NCI-H226 (cell line): ENCODE measurements around the gene AMZ2.
"Not testable (repeated sequence)": the region's sequence is repeated elsewhere in the genome, so short reads cannot be mapped to it uniquely, and the experiment has no call there.

Source experiments
- DNase-seq: peaks from one replicate; pipeline ENCODE4 v3.0.0-alpha.2; 2015

The AMZ2 gene, protein sequence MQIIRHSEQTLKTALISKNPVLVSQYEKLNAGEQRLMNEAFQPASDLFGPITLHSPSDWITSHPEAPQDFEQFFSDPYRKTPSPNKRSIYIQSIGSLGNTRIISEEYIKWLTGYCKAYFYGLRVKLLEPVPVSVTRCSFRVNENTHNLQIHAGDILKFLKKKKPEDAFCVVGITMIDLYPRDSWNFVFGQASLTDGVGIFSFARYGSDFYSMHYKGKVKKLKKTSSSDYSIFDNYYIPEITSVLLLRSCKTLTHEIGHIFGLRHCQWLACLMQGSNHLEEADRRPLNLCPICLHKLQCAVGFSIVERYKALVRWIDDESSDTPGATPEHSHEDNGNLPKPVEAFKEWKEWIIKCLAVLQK

DNA sequence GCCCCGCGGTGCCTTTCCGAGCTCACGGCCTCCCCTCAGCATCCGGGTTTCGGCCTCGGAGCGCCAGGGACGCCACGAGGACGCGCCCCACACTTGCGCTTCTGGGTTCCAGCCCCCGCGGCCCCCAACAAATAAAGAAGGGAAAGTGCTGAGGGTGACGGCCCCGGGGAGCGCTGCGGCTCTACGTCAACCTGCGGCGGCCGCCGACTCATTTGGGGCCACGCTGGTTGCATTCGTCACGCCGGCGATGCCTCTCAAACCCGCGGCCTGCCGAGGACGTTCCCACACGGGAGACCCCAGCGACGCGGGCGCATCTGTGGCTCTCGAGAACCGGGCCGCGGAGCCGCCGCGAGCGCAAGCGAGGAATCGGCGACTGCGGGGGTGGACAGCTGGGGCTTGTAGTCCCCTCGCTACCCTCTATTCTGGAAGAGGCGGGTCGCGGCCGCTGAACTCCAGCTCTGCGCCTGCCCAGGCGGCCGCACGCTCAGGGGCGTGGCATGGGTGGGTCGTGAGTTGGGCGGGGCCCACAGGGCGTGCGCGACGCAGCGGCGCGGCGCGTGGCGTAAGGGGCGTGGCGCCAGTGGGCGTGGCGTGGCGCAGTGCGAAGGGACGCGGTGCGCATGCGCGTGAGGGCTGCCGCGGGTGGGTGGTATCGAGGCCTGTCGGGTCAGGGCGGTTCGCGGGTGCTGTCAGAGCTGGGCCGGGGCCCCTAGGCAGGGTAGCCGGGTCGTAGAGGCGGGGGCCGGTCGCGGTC, at the start of gene AMZ2:
TSS of gene AMZ2 (plus strand) at position 599 of the 754 bp plus-strand sequence. CDS start 2,145 bp downstream, outside the sequence.
- peak; percentile 79 for DNase-seq

DNA sequence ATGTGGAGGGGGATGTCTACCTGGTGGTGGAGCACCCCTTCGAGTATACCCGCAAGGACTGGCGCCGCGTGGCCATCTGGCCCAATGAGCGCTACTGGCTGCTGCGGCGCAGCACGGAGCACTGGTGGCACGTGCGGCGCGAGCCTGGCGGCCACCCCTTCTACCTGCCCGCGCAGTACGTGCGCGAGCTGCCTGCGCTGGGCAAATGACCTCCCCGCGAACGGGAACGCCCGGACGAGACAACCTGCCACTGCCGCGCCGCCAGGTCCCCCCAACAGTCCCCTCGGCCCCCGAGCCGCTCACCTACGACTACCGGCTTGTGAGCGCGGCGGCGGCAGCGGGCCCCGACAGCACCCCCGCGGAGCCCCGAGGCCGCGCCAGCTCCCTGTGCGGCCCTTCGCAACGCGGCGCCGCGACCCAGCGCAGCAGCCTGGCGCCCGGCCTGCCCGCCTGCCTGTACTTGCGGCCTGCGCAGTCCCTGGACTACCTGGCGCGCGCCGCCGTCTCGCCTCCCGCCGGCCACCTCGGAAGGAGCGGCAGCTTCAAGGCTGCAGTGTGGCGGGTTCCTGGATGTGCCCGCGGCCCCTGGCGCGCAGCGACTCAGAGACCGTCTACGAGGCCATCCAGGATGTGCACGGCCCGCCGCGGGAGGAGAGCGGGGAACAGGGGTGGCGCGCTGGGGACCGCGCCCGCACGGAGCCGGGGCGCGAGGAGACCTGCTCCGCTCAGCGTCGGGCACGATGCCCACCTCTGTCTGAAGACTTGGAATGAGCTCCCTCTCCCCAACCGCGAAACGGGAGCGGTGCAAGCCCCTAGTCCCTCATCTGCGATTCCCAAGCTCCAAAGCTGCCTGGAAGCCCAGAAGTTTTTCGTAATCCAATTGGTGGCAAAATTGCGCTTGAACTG, 48.7 kb upstream of the AMZ2 start:
- no peak for DNase-seq

DNA sequence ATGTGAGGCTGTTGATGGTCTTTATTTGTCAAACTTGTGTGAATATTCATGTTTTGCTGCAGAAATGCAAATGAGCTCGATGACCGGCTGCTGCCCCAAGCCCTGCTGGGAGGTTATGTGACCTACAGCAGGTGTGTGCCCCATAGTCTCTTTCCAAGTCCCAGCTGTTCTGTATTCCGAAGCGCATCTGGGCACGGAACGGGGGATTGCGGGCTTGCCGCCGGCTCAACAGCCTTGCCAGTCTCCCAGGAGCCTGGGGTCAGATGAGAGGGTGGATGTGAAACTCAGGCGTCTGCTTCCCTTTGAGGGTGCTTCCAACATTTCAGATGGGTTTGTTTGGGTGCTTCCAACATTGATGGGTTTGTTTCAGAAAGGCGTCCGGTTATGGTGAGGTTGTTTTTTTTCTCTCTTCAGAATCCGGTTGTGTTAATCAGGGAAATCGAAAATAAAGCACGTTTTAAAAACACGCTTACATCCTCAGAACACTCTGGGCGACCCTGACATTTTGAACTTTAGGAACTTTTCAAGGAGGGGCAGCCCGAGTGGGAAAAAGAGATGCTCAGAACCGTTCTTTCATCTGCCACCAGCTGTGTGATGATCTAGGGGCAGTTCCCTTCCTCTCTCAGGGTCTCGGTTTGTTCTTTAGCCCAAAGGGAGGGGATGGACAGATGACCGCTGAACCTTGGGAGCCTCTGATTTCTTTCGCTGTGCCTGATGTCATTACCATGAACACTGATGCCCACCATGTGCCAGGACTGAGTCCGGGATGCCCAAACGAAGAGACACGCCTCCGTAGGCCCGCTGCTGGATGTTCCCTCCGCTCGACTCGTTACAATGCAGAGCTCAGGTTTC, 47.8 kb upstream of the AMZ2 start:
- no peak for DNase-seq

DNA sequence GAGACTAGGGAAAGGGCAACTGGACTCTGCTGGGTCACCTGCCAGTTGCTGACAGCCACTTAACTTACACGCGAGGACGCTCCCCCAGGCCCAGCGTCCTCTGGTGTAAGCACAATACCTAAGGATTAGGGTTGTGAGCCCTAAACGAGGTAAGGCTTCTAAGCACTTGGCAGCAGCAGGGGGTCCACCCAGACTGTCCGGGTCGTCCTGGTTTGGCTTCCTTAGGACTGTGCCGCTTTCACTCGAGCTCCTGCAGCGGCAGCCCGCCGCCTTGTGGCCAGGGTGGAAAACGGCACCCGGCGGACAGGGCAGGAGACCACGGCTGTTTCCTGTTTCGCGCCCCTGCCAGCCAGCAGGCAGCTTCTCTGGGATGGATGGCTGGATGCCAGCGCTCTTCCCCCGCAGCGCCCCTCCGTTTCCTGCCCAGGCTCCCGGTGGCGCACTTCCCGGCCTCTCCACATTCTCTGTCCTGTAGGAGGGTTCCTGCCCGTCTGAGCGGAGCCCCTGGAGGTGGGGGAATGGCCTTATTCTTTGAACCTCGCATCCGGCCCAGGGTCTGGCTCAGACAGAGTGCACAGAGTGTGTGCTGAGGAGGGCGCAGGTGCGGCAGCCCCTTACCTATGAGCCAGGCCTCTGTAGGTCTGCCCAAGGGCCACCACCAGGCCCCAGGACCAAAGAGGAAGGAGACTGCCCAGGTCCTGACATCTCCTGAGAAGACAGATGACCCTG, 47.0 kb upstream of the AMZ2 start:
- peak; percentile 51 for DNase-seq

DNA sequence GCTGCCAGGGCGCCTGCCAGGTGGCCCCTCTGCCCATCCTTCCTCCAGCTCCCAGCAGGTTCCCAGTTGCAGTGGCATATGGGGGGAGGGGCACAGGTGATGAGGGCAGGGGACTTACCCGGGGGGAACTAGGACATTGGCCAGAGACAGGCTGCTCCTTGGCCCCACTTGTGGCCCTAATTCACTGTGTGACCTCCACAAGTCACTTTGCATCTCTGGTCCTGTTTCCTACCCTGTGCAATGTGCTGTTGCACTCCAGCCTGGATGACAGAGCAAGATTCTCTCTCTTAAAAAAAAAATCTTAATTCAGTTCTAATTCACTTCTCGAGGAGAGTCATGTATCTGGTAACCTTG, 46.4 kb upstream of the AMZ2 start:
- DNase-seq, result not testable (repeated sequence)

DNA sequence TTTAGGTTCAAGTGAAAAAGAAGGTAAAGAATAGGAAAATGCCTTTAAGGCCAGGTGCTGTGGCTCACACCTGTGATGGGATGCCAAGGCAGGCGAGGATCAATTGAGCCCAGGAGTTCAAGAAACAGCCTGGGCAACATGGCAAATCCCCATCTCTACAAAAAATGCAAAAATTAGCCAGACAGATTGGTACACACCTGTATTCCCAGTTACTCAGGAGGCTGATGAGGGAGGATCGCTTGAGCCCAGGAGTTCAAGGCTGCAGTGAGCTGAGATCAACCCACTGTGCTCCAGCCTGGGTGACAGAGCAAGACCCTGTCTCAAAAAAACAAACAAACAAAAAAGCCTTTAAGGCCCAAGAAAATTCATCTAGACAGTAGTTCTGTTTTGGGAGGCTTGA, 45.5 kb upstream of the AMZ2 start:
- DNase-seq, result not testable (repeated sequence)

DNA sequence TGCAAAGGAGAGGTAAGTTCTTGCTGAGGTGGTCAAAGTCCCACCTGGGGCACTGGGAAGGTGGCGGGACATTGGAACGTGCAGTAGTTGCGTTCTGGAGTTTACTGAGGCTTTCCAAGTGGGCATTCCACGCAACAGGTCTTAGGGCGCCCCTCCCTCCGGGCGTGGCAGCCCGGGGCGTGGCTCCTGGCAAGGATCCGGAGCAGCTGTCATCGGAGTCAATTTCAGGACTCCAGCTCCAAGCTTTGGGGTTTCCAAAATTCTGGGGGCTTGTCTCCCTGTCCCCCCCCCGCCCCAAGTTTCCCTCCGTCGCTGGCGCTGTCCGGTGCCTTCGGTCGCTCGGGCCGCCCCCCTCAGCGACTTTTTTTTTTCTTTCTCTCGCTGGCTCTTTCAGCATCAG, 43.1 kb upstream of the AMZ2 start:
- no peak for DNase-seq

DNA sequence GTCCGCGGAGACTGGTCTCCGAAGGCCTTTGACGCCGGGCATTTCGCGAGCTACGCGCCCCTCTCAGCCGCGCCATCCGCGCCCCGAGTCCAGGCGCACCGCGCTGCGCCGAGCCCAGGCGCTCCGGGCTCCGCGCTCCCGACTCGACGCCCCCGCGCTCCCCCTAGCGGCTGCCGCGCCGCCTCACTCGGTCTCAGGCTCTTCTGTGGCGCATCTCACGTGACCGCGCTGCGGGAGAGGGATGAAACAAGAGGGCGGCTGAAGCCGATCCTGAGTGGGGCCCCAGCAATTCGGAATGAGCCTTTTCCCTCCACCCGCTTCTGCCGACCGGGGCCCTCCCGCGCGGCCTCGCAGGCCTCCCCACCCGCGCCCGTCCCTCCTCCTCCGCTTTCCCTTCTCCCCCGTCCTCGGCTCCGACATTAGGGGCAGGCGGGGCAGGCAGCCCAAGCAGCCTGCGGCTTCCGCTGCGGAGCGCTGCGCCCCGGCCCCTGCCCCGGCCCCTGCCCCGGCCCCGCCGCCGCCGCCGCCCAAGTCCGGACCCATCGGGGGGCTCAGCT, 42.5 kb upstream of the AMZ2 start:
- peak; percentile 77 for DNase-seq

DNA sequence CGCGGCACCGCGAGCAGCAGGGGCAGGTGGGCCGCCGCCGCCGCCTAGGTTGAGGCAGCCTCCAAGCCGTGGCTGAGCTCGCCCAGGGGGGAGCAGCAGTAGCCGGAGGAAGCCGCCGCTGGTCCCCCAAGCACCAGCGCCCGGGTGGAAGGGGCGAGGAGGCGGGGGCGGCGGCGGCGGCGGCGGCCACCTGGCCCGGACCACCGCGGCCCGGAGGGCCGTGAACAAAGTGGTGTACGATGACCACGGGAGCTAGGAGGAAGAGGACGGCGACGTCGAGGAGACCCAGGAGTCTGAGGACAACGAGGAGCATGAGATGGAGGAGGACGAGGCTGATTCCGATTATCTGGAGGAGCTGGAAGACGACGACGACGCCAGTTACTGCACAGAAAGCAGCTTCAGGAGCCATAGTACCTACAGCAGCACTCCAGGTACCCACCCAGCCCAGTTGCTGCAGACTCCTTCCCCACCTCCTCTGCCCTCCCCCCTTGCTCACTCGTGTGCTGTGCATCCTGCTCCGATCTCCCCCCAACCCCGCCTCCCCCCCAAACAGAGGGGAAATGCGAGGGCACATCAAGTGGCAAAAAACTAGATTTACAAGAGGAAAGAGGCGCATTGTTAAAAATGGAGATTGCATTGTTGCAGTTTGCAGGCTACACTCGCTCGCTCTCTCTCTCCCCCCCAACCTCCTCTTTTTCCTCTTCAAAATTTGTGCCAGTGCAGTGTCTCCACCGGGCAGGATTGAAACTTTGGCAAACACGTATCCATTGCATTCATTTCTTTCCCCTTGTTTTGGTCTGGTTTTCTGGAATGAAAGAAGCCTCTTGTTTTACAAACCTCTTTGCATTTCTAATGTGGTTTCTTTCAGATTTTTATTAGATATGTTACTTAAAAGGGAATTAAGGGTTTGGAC, 41.8 kb upstream of the AMZ2 start:
- DNase-seq, result no peak

DNA sequence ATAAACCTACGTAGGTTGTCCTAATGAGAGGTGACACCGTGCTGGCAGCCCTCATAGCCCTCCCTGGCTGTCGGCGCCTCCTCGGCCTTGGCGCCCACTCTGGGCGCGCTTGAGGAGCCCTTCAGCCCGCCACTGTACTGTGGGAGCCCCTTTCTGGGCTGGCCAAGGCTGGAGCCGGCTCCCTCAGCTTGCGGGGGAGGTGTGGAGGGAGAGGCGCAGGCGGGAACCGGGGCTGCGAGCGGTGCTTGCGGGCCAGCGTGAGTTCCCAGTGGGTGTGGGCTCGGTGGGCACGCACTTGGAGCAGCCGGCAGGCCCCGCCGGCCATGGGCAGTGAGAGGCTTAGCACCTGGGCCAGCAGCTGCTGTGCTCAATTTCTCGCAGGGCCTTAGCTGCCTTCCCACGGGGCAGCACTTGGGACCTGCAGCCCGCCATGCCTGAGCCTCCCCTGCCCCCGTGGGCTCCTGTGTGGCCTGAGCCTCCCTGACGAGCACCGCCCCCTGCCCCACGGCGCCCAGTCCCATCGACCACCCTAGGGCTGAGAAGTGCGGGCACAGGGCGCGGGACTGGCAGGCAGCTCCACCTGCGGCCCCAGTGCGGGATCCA, 40.1 kb upstream of the AMZ2 start:
- DNase-seq, result no peak

DNA sequence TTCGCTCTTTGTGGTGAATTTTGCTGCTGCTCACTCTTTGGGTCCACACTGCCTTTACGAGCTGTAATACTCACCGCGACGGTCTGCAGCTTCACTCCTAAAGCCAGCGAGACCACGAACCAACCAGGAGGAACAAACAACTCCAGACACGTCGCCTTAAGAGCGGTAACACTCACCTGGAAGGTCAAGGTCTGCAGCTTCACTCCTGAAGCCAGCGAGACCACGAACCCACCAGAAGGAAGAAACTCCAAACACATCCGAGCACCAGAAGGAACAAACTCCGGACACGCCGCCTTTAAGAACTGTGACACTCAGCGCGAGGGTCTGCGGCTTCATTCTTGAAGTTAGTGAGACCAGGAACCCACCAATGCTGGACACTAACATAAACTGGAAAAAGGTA, 39.2 kb upstream of the AMZ2 start:
- DNase-seq, result not testable (repeated sequence)

DNA sequence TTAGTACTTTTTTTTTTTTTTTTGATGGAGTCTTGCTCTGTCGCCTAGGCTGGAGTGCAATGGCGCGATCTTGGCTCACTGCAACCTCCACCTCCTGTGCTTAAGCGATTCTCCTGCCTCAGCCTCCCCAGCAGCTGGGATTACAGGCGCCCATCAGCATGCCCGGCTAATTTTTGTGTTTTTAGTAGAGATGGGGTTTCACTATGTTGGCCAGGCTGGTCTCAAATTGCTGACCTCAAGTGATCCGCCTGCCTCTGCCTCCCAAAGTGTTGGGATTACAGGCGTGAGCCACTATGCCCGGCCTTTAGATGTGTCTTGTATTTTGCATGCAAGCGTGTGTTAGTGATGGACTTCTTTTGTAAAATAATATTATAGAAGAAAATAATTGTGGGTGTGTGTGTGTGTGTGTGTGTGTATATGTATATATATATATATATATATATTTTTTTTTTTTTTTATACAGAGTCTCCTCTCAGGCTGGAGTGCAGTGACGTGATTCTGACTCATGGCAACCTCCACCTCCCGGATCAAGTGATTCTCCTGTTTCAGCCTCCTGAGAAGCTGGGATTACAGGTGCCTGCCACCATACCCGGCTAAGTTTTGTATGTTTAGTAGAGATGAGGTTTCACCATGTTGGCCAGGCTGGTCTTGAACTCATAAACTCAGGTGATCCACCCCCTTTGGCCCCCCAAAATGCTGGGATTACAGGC, 38.5 kb upstream of the AMZ2 start:
- DNase-seq, result not testable (repeated sequence)

DNA sequence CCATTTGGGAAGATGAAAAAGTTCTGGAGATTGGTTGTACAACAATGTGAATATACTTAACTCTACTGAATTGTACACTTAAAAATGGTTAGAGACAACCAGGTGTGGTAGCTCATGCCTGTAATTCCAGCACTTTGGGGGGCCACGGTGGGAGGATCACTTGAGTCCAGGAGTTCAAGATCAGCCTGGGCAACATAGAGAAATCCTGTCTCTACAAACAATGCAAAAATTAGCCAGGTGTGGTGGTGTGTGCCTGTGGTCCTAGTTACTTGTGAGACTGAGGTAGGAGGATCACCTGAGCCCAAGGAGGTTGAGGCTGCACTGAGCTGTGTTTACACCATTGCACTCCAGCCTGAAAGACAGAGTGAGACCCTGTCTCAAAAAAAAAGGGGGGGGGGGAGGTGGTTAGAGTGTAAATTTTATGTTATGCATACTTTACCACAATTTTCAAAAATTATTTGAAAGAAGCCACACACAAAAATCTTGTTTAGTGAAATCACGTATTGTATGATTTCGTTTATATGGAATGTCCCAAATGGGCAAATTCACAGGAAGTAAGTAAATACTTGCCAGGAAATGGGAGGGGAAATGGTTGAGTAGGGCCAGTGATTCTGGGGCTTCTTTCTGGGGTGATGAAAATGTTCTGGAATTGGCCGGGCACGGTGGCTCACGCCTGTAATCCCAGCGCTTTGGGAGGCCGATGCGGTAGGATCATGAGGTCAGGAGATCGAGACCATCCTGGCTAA, 37.1 kb upstream of the AMZ2 start:
- DNase-seq, result no peak

DNA sequence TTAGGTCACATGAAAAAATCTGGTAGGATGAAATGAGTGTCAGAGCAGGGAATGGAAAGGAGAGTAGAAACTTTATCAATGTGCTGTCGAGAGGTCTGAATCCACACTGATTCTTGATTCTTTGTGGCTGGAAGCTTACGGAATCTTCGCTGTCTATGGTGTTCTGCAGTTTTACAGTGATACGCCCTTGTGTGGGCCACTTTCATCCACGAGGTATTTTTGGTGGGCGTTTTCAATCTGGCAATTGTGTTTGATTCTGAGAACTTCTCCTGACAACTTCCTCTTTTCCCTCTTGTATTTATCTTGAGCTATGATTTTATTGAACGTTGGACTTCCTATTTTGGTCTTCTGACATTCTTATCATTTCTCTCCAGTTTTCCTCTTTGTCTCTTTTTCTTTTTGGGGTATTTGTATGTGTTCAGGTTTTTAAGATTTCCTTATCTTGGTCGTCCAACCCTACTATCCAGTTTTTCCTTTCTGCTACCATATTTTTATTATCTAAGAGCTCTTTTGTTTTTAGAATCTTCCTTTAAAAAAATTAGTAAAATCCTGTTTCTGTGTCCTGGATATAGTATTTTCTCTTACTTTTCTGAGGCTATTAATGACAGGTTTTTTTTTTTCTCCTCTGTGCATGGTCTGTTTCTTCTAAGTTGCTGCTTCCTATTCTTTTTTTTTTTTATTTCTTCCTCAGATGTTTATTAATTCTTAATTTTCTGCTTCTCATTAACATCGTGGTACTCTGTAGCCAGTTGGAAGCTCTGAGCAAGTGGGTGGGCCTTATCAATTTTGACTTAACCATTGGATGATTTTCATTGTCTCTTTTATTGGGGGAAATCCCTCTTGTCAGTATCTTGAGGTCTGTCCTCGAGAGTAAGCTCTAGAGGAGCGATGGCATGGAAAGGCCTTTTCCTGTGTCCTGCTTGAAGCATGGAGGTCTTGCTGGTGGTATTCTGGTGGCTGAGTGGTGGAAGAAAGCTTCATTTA, 34.1 kb upstream of the AMZ2 start:
- DNase-seq, result not testable (repeated sequence)

DNA sequence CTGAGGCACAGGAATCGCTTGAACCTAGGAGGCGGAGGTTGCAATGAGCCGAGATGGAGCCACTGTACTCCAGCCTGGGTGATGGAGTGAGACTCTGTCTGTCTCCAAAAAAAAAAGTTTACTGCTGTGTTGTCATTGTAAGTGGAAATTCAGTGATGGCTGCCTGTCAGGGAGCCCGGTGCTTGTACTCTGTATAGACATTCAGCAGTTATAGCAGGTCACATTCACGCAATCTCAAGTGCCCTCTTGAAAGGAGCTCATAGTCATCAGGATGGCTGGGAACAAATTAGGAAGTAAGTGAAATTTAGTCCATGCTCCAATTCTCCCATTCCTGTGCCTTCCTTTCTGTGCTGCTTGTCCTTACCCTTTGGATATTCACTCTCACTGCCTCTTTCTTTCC, 32.4 kb upstream of the AMZ2 start:
- not testable (repeated sequence) for DNase-seq

DNA sequence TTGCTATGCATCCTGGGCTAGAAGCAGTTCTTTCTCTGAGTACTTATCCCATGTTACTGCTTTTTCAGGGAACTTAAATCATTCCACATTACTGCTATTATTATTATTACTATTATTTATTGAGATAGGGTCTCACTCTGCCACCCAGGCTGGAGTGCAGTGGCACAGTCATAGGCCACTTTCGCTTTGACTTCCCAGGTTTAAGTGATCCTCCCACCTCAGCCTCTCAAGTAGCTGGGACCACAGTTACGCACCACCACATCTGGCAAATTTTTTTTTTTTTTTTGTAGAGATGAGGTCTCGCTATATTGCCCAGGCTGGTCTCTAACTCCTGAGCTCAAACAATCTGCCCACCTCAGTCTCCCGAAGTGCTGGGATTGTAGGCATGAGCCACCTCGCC, 28.4 kb upstream of the AMZ2 start:
- not testable (repeated sequence) for DNase-seq

DNA sequence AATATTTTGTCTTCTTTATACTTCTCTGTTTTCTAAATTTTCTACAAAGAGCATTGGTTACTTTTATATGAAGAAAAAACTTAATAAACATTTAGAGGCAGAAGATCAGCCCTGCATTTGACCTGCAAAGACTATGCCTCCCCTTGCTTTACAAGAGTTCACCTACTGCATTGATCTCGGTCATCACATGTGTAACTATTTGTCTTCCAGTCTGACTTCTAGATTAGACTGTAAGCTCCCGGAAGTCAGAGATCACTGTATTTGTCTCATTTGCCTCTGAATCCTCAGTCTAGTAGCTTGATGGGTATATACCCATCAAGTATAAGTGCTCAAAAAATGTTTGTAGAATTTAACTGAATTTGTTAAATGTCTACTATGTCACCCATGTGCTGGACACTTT, 27.7 kb upstream of the AMZ2 start:
- not testable (repeated sequence) for DNase-seq
